Measurements from ENCODE around the gene KRTAP21-2.

The KRTAP21-2 gene

DNA sequence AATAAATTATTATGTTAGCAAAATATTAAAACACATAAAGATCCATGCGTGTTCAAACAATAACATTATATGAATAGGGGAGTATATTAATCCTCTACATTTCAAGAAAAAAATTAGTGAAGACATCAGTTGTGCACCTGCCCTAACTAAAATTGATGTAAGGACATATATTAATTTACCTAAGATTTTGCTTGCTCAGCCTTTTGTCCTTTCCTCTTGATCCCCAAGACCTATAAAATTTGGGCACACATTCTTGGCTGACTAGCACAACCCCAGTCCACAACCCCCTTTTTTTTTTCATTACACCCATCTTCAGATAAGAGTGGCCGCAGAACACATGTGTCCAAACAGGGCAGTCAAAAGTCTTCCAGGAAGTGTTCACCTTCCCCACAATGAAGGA is 6.6 kb downstream of the KRTAP21-2 start:
- ATAC-seq: no peak
- TF ChIP-seq RARB (CRISPR knock-in tag; IDR thresholded peaks at IDR 0.05) (no peak), ZNF565 (CRISPR knock-in tag; conservative IDR thresholded peaks at IDR 0.05; ENCODE audit: low read depth) (no peak), TCF4 (CRISPR knock-in tag; IDR thresholded peaks at IDR 0.05; ENCODE audit: borderline replicate concordance) (no peak), PPARA (CRISPR knock-in tag; IDR thresholded peaks at IDR 0.05; ENCODE audit: borderline replicate concordance) (no peak), ZNF8 (CRISPR knock-in tag; IDR thresholded peaks at IDR 0.05) (no peak), CSDC2 (CRISPR knock-in tag; IDR thresholded peaks at IDR 0.05) (no peak), ZFP3 (CRISPR knock-in tag; IDR thresholded peaks at IDR 0.05) (no peak), ESRRG (CRISPR knock-in tag; IDR thresholded peaks at IDR 0.05) (no peak), ARNTL (CRISPR knock-in tag; IDR thresholded peaks at IDR 0.05; ENCODE audit: borderline replicate concordance, low read depth) (no peak), ZFP30 (CRISPR knock-in tag; IDR thresholded peaks at IDR 0.05) (no peak), ISL1 (CRISPR knock-in tag; IDR thresholded peaks at IDR 0.05) (no peak), ZC3H10 (CRISPR knock-in tag; IDR thresholded peaks at IDR 0.05) (no peak)
- TF ChIP-seq, protein P1, sequence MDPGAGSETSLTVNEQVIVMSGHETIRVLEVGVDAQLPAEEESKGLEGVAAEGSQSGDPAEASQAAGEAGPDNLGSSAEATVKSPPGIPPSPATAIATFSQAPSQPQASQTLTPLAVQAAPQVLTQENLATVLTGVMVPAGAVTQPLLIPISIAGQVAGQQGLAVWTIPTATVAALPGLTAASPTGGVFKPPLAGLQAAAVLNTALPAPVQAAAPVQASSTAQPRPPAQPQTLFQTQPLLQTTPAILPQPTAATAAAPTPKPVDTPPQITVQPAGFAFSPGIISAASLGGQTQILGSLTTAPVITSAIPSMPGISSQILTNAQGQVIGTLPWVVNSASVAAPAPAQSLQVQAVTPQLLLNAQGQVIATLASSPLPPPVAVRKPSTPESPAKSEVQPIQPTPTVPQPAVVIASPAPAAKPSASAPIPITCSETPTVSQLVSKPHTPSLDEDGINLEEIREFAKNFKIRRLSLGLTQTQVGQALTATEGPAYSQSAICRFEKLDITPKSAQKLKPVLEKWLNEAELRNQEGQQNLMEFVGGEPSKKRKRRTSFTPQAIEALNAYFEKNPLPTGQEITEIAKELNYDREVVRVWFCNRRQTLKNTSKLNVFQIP (CRISPR knock-in tag; IDR thresholded peaks at IDR 0.05; ENCODE audit: borderline replicate concordance, low read depth): no peak
- TF ChIP-seq, protein P2, sequence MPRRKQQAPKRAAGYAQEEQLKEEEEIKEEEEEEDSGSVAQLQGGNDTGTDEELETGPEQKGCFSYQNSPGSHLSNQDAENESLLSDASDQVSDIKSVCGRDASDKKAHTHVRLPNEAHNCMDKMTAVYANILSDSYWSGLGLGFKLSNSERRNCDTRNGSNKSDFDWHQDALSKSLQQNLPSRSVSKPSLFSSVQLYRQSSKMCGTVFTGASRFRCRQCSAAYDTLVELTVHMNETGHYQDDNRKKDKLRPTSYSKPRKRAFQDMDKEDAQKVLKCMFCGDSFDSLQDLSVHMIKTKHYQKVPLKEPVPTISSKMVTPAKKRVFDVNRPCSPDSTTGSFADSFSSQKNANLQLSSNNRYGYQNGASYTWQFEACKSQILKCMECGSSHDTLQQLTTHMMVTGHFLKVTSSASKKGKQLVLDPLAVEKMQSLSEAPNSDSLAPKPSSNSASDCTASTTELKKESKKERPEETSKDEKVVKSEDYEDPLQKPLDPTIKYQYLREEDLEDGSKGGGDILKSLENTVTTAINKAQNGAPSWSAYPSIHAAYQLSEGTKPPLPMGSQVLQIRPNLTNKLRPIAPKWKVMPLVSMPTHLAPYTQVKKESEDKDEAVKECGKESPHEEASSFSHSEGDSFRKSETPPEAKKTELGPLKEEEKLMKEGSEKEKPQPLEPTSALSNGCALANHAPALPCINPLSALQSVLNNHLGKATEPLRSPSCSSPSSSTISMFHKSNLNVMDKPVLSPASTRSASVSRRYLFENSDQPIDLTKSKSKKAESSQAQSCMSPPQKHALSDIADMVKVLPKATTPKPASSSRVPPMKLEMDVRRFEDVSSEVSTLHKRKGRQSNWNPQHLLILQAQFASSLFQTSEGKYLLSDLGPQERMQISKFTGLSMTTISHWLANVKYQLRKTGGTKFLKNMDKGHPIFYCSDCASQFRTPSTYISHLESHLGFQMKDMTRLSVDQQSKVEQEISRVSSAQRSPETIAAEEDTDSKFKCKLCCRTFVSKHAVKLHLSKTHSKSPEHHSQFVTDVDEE (CRISPR knock-in tag; IDR thresholded peaks at IDR 0.05): no peak
- TF ChIP-seq, protein P3, sequence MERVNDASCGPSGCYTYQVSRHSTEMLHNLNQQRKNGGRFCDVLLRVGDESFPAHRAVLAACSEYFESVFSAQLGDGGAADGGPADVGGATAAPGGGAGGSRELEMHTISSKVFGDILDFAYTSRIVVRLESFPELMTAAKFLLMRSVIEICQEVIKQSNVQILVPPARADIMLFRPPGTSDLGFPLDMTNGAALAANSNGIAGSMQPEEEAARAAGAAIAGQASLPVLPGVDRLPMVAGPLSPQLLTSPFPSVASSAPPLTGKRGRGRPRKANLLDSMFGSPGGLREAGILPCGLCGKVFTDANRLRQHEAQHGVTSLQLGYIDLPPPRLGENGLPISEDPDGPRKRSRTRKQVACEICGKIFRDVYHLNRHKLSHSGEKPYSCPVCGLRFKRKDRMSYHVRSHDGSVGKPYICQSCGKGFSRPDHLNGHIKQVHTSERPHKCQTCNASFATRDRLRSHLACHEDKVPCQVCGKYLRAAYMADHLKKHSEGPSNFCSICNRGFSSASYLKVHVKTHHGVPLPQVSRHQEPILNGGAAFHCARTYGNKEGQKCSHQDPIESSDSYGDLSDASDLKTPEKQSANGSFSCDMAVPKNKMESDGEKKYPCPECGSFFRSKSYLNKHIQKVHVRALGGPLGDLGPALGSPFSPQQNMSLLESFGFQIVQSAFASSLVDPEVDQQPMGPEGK (CRISPR knock-in tag; IDR thresholded peaks at IDR 0.05; ENCODE audit: borderline replicate concordance): no peak

DNA sequence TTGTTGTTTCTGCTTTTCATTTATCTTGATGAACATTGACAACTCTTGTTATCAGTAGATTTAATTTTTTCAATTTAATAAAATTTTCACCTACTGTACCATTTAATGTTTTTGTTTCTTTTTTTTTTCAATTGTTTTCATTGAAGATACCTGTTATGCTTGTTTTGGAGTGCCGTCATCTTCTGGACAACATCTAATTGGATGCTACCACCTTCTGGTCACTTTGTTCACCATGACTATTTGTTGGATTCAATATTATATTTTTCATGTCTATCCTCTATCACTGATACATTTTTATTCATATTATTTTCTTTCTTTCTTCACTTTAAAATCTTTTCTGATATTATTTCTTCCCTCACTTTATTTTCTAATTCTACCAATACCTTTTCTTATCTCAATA is 14.0 kb downstream of the KRTAP21-2 start:
- TF ChIP-seq TCF4 (CRISPR knock-in tag; IDR thresholded peaks at IDR 0.05; ENCODE audit: borderline replicate concordance) (no peak), ZNF70 (CRISPR knock-in tag; IDR thresholded peaks at IDR 0.05) (no peak), ESRRG (CRISPR knock-in tag; IDR thresholded peaks at IDR 0.05) (no peak), GLIS3 (CRISPR knock-in tag; IDR thresholded peaks at IDR 0.05) (no peak)
- ATAC-seq: no peak

DNA sequence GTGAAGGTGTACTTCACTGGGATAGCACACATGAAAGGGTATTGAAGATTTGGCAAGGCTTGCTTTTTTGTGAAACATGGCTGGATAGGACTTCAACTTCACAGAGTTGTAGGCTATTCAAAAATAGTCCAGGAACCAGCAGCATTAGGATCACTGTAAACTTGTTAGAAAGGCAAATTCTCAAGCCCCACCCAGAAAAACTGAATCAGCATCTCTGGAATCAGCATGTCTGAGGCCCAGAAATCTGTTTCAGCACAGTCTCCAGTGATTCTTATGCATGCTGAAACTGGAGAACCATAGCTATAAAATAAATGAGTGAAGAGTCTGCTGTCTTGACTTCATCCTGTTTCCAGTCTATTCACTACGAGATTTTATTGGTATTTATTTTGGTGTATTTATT is 20.3 kb downstream of the KRTAP21-2 start:
- ATAC-seq: no peak
- no peak for TF ChIP-seq ESRRG (CRISPR knock-in tag; IDR thresholded peaks at IDR 0.05)

DNA sequence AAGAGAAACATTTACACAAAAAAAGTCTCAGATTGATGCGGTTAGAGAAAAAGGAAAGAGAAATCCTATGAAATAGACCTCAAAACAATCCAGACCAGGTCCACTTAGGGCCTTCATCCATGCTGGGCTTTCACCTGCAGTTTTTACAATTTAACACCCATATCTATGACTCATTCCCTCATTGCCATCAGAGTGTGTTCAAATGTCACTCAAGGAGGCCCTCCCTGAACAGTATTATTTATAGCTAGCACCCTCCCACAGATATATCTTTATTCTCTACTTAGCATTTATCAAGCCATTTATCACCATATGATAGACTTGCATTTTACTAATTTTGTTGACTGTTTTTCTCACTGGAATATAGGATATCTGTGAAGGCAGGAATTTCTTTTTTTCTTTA is 27.7 kb downstream of the KRTAP21-2 start:
- no peak for TF ChIP-seq ZNF8 (CRISPR knock-in tag; IDR thresholded peaks at IDR 0.05)
- TF ChIP-seq TOX (CRISPR knock-in tag; IDR thresholded peaks at IDR 0.05; ENCODE audit: borderline replicate concordance): no peak
- TF ChIP-seq RARB (CRISPR knock-in tag; IDR thresholded peaks at IDR 0.05): no peak
- TF ChIP-seq, protein P4, sequence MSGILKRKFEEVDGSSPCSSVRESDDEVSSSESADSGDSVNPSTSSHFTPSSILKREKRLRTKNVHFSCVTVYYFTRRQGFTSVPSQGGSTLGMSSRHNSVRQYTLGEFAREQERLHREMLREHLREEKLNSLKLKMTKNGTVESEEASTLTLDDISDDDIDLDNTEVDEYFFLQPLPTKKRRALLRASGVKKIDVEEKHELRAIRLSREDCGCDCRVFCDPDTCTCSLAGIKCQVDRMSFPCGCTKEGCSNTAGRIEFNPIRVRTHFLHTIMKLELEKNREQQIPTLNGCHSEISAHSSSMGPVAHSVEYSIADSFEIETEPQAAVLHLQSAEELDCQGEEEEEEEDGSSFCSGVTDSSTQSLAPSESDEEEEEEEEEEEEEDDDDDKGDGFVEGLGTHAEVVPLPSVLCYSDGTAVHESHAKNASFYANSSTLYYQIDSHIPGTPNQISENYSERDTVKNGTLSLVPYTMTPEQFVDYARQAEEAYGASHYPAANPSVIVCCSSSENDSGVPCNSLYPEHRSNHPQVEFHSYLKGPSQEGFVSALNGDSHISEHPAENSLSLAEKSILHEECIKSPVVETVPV (CRISPR knock-in tag; IDR thresholded peaks at IDR 0.05): no peak
- no peak for TF ChIP-seq OSR1 (CRISPR knock-in tag; IDR thresholded peaks at IDR 0.05)
- no peak for TF ChIP-seq BACH2 (CRISPR knock-in tag; IDR thresholded peaks at IDR 0.05; ENCODE audit: borderline replicate concordance)
- TF ChIP-seq ISL1 (CRISPR knock-in tag; IDR thresholded peaks at IDR 0.05): no peak
- TF ChIP-seq ZFP3 (CRISPR knock-in tag; IDR thresholded peaks at IDR 0.05): no peak
- TF ChIP-seq, protein P3 (CRISPR knock-in tag; IDR thresholded peaks at IDR 0.05; ENCODE audit: borderline replicate concordance): no peak
- TF ChIP-seq, protein P2 (CRISPR knock-in tag; IDR thresholded peaks at IDR 0.05): no peak
- no peak for TF ChIP-seq CSDC2 (CRISPR knock-in tag; IDR thresholded peaks at IDR 0.05)
- TF ChIP-seq, protein P1 (CRISPR knock-in tag; IDR thresholded peaks at IDR 0.05; ENCODE audit: borderline replicate concordance, low read depth): no peak
- TF ChIP-seq PPARA (CRISPR knock-in tag; IDR thresholded peaks at IDR 0.05; ENCODE audit: borderline replicate concordance): no peak

More for the DNA sequence above, 27.7 kb downstream of the KRTAP21-2 start:
- no peak for ATAC-seq

Measured in SK-N-SH treated with all-trans-retinoic acid at 6 μM for 48 hours (cell line).